SU-DHL-6 (cell line): ENCODE data around the gene MBD5.

ENCODE experiments used
- CTCF ChIP-seq: fragments of 200-600 bp; sonication (generic); IDR thresholded peaks from one replicate; pipeline ENCODE4 v1.5.1; 2017; ENCODE audit warnings: antibody characterized with exemption, mild to moderate bottlenecking, low read length, moderate library complexity; ENCODE audit not compliant: insufficient read depth, poor library complexity, severe bottlenecking
- EZH2phosphoT487 ChIP-seq: fragments of 200-600 bp; sonication (generic), shearing (Covaris generic); conservative IDR thresholded peaks from 2 replicates; pipeline ENCODE4 v1.6.1; 2018; ENCODE audit warnings: mild to moderate bottlenecking, antibody characterized with exemption, low read length, moderate library complexity, mixed read lengths

GRCh38 chr2:148234143-148234542 lies 213.3 kb downstream of the MBD5 start:
- no peak for TF ChIP-seq CTCF
- TF ChIP-seq EZH2phosphoT487: no peak
